Hematopoietic multipotent progenitor cell treated with erythropoietin and hydrocortisone succinate and interleukin-3 and kit ligand, for 8 days (in vitro differentiated cells): Measurements from ENCODE around the gene SLC13A2.

Experiments used
- DNase-seq: peaks from one replicate; pipeline ENCODE4 v3.0.0-alpha.2; 2015

SLC13A2 gene

DNA sequence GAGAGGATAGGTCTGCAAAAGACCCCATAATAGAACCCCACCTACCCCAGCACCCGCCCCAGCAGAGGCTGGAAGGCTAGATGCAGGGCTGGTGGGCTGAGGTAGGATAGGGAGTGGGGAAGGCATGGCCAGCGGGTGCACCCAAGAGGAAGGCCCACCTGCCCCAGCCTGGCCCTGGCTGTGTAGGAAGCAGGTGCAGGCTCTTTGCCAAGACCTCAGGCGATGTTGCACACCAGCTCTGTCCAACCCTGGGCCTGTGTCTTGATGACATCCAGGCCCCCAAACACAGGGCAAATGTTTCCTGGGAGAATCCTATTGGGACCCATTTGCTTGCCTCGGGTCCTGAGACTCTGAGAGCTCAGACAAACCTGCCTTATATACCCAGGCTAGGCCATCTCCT lies 66.8 kb downstream of the SLC13A2 start:
- DNase-seq, result no peak

GRCh38 chr17:28541439-28541838 lies 68.0 kb downstream of the SLC13A2 start:
- no peak for DNase-seq

- DNase-seq, result no peak
Measured at GRCh38 chr17:28544402-28545140, 71.1 kb downstream of the SLC13A2 start.

GRCh38 chr17:28545141-28545503 lies 71.7 kb downstream of the SLC13A2 start:
- DNase-seq, result no peak

DNA sequence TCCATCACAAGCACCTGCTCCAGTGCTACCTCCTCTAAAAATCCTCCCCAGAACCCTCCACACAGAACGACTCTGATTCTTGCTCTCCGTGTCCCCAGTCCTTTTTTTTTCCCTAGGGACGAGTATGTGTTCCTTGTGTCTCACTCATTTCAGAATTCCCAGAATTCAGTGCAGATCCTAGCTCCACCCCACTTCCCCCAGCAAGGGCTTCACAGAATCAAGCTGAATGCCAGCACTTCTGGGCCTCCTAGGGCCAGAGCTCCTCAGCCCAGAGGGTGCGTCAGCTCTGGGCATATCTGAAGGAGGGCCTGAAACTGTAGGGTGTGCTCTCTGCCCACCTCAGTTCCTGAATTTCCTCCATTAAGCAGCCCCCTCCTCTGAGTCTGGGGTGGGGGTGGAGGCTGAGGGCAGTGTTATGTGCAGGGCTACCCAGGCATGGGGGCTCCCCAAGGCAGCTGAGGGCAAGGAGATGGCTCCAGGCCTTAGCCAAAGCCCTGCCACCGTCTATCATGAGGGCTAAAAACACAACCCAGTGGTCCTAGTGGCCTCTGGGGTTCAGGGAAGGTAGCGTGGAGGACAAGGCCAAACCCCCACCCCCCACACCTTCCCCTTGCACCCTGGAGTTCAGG lies 72.5 kb downstream of the SLC13A2 start:
- no peak for DNase-seq

GRCh38 chr17:28547096-28547622 lies 73.7 kb downstream of the SLC13A2 start:
- no peak for DNase-seq
